Measurements from ENCODE around the gene MPP2.

Gene MPP2

GRCh38 chr17:43917016-43917347 is 9.6 kb upstream of the MPP2 start:
- no peak overlapping the region for H3K27ac ChIP-seq
- TF ChIP-seq CTCF (IDR thresholded peaks at IDR 0.05) (no peak), ZFX (IDR thresholded peaks at IDR 0.05; ENCODE audit: borderline replicate concordance) (no peak)

- H3K27ac ChIP-seq = no peak overlapping the region
- TF ChIP-seq ZFX (IDR thresholded peaks at IDR 0.05; ENCODE audit: borderline replicate concordance) = no peak
- TF ChIP-seq CTCF (IDR thresholded peaks at IDR 0.05) = no peak
Observed at GRCh38 chr17:43916385-43916784, 9.0 kb upstream of the MPP2 start.

- no peak for TF ChIP-seq ZFX (IDR thresholded peaks at IDR 0.05; ENCODE audit: borderline replicate concordance)
- TF ChIP-seq CTCF (IDR thresholded peaks at IDR 0.05) = no peak
Observed at GRCh38 chr17:43915559-43915958, 8.2 kb upstream of the MPP2 start.

GRCh38 chr17:43914451-43914850 is 7.1 kb upstream of the MPP2 start:
- TF ChIP-seq CTCF (IDR thresholded peaks at IDR 0.05) (no peak), ZFX (IDR thresholded peaks at IDR 0.05; ENCODE audit: borderline replicate concordance) (no peak)
- H3K27ac ChIP-seq = no peak overlapping the region

More at GRCh38 chr17:43915559-43915958, 8.2 kb upstream of the MPP2 start:
- no peak overlapping the region for H3K27ac ChIP-seq

- TF ChIP-seq ZFX (IDR thresholded peaks at IDR 0.05; ENCODE audit: borderline replicate concordance) = no peak
- TF ChIP-seq CTCF (IDR thresholded peaks at IDR 0.05) = no peak
Observed at GRCh38 chr17:43913584-43913983, 6.2 kb upstream of the MPP2 start.

GRCh38 chr17:43912635-43913304 is 5.4 kb upstream of the MPP2 start:
- H3K27ac ChIP-seq = no peak overlapping the region
- TF ChIP-seq ZFX (IDR thresholded peaks at IDR 0.05; ENCODE audit: borderline replicate concordance) (no peak), CTCF (IDR thresholded peaks at IDR 0.05) (no peak)

More at GRCh38 chr17:43913584-43913983, 6.2 kb upstream of the MPP2 start:
- H3K27ac ChIP-seq = no peak overlapping the region

- no peak for TF ChIP-seq ZFX (IDR thresholded peaks at IDR 0.05; ENCODE audit: borderline replicate concordance)
- no peak for TF ChIP-seq CTCF (IDR thresholded peaks at IDR 0.05)
- no peak overlapping the region for H3K27ac ChIP-seq
Observed at GRCh38 chr17:43911904-43912303, 4.6 kb upstream of the MPP2 start.

Data from 22Rv1 (cell line).